Effector memory CD4-positive, alpha-beta T cell (primary cell): ENCODE data around the gene PGAM1.
"Not testable (repeated sequence)": the region's sequence is repeated elsewhere in the genome, so short reads cannot be mapped to it uniquely, and the experiment has no call there.

Experiments
- DNase-seq, 3 donors: peaks; one replicate each; pipeline ENCODE4 v3.0.0-alpha.2; 2020
- H3K27ac ChIP-seq: 2 replicates; pipeline ENCODE4 v1.7.0; 2013; ENCODE audit warnings: mild to moderate bottlenecking, low read length, moderate library complexity; ENCODE audit not compliant: insufficient read depth, poor library complexity, severe bottlenecking
- H3K27me3 ChIP-seq: replicated peaks from 2 replicates; pipeline ENCODE4 v1.7.0; 2013; ENCODE audit warnings: mild to moderate bottlenecking, low read length; ENCODE audit not compliant: insufficient read depth, control insufficient read depth, poor library complexity, severe bottlenecking
- H3K36me3 ChIP-seq: 2 replicates; pipeline ENCODE4 v1.7.0; 2013; ENCODE audit warnings: mild to moderate bottlenecking, low read length, moderate library complexity; ENCODE audit not compliant: control insufficient read depth, insufficient read depth
- H3K4me1 ChIP-seq: 2 replicates; pipeline ENCODE4 v1.7.0; 2013; ENCODE audit warnings: low read length, mild to moderate bottlenecking; ENCODE audit not compliant: control insufficient read depth, insufficient read depth, poor library complexity, severe bottlenecking
- H3K4me3 ChIP-seq: 2 replicates; pipeline ENCODE4 v1.7.0; 2013; ENCODE audit warnings: low read length, low read depth, mild to moderate bottlenecking; ENCODE audit not compliant: insufficient read depth, poor library complexity, severe bottlenecking
- H3K9me3 ChIP-seq: 2 replicates; pipeline ENCODE4 v1.7.0; 2013; ENCODE audit warnings: mild to moderate bottlenecking, low read length, moderate library complexity; ENCODE audit not compliant: control insufficient read depth

Gene PGAM1

DNA sequence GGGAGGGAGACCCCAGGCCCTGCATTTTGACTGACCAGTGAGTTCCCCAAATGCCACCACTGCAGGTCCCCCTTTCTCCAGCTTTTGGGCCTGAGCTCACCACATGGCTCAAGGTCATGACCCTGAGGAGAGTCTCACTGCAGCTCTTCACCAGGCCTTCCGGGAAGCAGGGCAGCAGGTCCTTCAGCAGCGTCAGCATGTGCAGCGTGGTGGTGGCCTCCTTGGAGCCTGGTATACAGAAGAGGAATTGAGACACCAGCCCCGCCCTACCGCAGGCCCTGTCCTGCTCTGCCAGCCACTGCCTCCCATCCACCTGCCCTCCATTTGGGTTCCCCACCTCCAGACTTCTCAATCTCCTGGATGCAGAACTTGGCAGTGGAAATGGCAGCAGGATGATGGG, 37.8 kb upstream of the PGAM1 start:
- DNase-seq = no peak
- Histone ChIP-seq H3K27me3 (no peaks in the 10 kb centered on the region), H3K27ac (no peak overlapping the region), H3K9me3 (no peaks in the 10 kb centered on the region), H3K36me3 (peaks cover 27% of the 10 kb centered on the region), H3K4me3 (no peak overlapping the region), H3K4me1 (no peaks in the 10 kb centered on the region)

DNA sequence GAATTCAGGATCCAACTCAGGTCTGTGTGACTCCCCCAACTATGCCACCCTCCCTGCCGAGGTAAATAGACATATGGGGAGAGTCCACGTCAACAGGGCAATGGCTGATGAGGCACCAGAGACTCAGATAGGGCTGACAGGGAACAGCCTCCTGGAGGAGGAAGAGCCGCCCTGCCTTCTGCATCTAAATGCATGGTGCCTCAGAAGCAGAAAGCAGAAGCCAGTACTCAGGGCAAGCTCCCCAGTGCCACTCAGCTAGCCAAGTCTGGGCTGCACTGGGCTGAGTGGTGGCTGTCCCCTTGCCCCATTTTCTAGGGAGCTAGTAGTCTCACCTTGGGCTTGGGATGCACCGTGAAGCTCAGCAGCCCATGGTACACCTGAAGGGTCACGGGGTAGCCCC, 35.9 kb upstream of the PGAM1 start:
- H3K27ac ChIP-seq = no peak overlapping the region
- H3K4me1 ChIP-seq = no peaks in the 10 kb centered on the region
- H3K4me3 ChIP-seq = no peak overlapping the region
- H3K9me3 ChIP-seq = no peaks in the 10 kb centered on the region
- H3K27me3 ChIP-seq = no peaks in the 10 kb centered on the region
- DNase-seq = no peak
- peaks cover 39% of the 10 kb centered on the region for H3K36me3 ChIP-seq

DNA sequence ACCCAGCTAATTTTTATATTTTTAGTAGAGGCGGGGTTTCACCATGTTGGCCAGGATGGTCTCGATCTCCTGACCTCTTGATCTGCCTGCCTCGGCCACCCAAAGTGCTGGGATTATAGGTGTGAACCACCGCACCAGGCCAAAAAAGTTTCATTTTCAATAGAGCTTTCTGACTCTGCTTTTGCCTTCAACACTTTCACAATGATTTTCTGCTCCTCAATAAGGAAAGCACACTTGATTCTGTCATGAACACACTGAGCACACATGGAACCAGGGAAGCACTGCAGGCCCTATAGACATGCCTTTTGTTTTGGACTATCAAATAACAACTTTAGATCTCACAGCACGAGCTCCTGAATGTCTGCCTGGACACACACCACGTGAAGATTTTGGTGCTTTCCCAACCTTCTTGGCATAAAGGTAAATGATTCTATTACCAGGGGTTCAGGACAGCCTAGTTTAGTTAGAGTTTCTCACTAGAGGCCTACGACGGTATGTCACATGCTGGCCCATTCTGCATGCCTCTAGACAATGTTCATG, 32.9 kb upstream of the PGAM1 start:
- DNase-seq = no peak
- Histone ChIP-seq H3K36me3 (peaks cover 29% of the 10 kb centered on the region), H3K27ac (no peak overlapping the region), H3K4me3 (no peak overlapping the region), H3K27me3 (no peaks in the 10 kb centered on the region), H3K4me1 (no peaks in the 10 kb centered on the region), H3K9me3 (no peaks in the 10 kb centered on the region)

DNA sequence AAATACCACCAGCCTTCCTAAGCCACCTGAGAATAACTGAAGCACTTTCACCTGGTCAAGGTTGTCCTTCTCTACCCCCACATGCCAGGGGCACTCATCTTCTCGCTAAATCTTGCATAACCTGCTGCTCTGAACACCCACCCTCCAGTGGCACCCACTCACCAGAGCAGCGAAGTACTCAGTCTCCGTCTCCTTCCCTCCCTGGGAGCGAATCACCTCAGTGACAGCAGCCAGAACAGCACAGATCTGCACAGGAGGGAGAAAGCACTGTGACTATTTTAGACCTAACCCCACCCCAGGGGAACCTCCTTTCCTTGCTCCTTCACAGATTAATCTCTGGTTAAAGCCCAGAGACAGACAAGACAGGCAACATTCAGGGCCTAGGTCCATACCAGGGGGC, 29.9 kb upstream of the PGAM1 start:
- H3K27me3 ChIP-seq = no peaks in the 10 kb centered on the region
- peaks cover 13% of the 10 kb centered on the region for H3K36me3 ChIP-seq
- no peak overlapping the region for H3K27ac ChIP-seq
- DNase-seq = no peak
- H3K9me3 ChIP-seq = no peaks in the 10 kb centered on the region
- no peak overlapping the region for H3K4me3 ChIP-seq
- H3K4me1 ChIP-seq = peaks cover 9% of the 10 kb centered on the region

DNA sequence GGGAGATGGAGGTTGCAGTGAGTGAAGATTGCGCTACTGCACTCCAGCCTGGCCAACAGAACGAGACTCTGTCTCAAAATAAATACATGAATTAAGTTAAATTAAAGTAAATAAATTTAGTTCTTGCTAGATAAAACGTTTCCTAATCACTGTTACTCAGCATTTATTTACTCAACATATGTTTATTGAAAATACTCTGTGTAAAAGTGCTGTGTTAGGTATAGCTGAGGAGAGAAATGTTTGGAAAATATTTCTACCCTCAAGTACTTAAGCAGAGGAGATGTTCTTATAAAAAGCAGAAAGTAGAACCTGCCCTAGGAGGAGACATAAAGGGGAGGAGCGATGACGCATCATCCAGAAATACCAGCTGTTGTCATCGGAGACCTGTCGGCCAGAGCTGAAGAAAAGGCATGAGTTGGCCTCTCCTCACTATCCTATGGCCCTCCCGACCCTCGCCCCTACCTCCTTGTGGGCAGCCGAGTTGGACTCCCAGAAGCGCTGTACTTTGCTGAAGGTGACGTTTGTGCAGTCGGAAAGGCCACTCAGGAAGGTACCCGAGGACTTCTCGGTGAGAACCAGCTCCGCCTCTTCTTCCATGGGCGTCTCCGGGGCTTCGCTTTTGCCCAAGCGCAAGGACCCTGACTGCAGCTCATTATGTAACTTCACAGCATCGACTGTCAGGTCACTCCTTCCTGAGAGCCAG, 26.0 kb upstream of the PGAM1 start:
- no peaks in the 10 kb centered on the region for H3K9me3 ChIP-seq
- peaks cover 9% of the 10 kb centered on the region for H3K4me1 ChIP-seq
- H3K36me3 ChIP-seq = no peaks in the 10 kb centered on the region
- peak overlapping the region; percentile 91 for H3K4me3 ChIP-seq
- H3K27ac ChIP-seq = peak overlapping the region; percentile 93
- no peaks in the 10 kb centered on the region for H3K27me3 ChIP-seq
- no peak for DNase-seq

DNA sequence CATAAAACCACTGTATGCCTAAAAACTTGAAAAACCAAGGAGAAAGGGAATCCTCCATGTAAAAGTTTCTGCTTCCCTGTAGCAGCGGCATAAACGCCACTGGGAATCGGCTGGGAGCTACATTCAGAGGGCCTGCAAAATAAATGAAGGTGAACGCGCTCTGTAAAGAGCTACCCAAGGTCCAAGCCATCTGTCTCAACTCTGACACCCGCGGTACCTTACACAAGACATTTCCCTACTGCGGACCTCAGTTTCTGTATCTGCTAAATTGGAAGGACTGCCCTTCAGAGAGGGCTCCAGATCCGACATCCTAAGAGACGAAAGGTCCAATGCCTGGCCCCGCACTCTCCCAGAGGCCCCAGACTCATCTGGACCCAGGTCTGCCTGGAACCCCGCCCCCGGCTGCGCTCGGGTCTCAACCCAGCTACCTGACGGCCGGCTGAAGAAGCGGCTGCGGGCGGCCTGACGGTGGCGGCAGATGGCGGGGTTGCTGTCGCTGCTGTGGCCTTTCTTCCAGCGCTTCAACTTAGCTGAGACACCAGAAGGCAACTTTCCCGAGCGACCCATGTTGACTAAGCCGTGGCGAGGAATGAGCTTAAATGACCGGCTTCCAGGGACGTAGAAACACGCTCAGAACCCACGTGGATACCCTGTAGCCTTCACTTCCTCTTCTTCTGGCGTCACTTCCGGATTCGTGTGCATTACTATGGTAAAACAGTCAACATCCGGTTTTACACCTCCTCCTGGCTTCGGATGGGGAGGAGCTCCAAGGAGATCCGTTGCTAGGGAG, 25.1 kb upstream of the PGAM1 start, which contains the start of gene RRP12:
TSS of gene RRP12 (minus strand) at position 676 of the 790 bp plus-strand sequence. CDS start at position 567, 109 bp downstream.
- no peaks in the 10 kb centered on the region for H3K36me3 ChIP-seq
- peak within 1 kb of the TSS; percentile 93 for H3K27ac ChIP-seq
- H3K9me3 ChIP-seq = no peaks in the 10 kb centered on the region
- no peaks in the 10 kb centered on the region for H3K27me3 ChIP-seq
- peaks cover 9% of the 10 kb centered on the region for H3K4me1 ChIP-seq
- peak within 1 kb of the TSS; percentile 91 for H3K4me3 ChIP-seq
- DNase-seq = peak; percentile 76 to 87 (median 77)

DNA sequence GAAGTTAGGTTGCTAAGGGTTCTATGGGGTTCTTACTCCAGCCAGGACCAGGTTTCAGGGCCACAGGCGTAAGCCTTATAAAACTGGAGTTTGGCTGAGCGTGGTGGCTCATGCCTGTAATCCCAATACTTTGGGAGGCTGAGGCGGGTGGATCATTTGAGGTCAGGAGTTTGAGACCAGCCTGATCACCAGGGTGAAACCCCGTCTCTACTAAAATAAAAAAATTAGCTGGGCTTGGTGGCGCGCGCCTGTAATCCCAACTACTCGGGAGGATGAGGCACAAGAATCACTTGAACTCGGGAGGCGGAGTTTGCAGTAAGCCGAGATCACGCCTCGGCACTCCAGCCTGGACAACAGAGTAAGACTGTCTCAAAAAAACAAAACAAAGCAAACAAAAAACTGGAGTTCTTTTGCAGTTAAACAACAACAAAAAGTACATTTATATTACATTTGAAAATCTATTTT, 24.5 kb upstream of the PGAM1 start:
- DNase-seq = no peak
- no peaks in the 10 kb centered on the region for H3K9me3 ChIP-seq
- peak overlapping the region; percentile 91 for H3K4me3 ChIP-seq
- peak overlapping the region; percentile 93 for H3K27ac ChIP-seq
- H3K36me3 ChIP-seq = no peaks in the 10 kb centered on the region
- no peaks in the 10 kb centered on the region for H3K27me3 ChIP-seq
- peaks cover 9% of the 10 kb centered on the region for H3K4me1 ChIP-seq

DNA sequence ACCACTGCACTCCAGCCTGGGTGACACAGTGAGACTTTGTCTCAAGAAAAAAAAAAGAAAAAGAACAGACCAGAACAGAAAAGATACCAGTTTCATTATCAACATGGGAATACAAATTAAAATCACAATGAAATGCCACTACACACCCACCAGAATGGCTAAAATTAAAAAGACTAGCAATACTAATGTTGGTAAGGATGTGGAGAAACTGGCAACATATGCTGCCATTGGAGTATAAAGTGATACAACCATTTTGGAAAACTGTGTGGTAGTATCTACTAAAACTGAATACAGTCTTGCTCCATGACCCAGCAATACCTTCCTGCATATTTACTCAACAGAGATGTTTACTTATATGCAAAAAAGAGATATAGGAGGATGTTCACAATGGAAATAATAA, 21.9 kb upstream of the PGAM1 start:
- Histone ChIP-seq H3K9me3 (no peaks in the 10 kb centered on the region), H3K36me3 (no peaks in the 10 kb centered on the region), H3K27ac (no peak overlapping the region), H3K4me1 (peaks cover 14% of the 10 kb centered on the region), H3K27me3 (no peaks in the 10 kb centered on the region), H3K4me3 (no peak overlapping the region)
- no peak for DNase-seq

DNA sequence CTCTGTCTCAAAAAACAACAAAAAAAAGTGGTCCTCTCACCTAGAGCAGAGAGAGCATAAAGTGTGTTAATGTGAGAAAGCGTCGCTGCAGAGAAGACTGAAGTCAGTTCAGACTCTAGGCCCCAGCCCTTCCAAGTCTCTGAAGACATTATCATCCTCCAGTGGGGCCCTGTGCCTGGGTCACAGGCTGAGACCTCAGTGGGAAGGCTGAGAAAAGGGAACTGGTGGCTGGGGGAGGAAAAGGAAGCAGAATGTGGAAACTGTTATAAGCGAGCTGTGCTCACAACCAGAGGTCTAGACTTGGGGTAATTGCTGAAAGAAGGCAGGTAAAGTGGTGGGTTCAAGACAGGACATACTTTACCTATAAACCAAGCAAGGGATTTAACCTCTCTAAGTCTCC, 19.9 kb upstream of the PGAM1 start:
- Histone ChIP-seq H3K27me3 (no peaks in the 10 kb centered on the region), H3K4me3 (no peak overlapping the region), H3K9me3 (no peaks in the 10 kb centered on the region), H3K36me3 (no peaks in the 10 kb centered on the region), H3K27ac (no peak overlapping the region), H3K4me1 (peaks cover 5% of the 10 kb centered on the region)
- no peak for DNase-seq

DNA sequence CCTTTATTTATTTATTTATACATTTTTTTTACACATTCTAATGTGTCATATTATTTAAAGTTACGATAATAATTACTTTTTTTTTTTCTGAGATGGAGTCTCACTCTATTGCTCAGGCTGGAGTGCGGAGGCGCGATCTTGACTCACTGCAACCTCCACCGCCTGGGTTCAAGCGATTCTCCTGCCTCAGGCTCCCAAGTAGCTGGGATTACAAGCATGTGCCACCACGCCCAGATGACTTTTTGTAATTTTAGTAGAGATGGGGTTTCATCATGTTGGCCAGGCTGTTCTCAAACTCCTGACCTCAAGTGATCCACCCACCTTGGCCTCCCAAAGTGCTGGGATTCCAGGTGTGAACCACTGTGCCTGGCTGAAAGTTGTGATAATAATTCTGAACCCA, 19.5 kb upstream of the PGAM1 start:
- DNase-seq, H3K4me1 ChIP-seq, H3K9me3 ChIP-seq, H3K36me3 ChIP-seq, H3K27me3 ChIP-seq, H3K4me3 ChIP-seq, H3K27ac ChIP-seq: not testable (repeated sequence)
